KMS-11 (cell line): ENCODE measurements around the gene RALB.

ENCODE experiments used
- H2AFZ ChIP-seq: fragments of 200-600 bp; sonication (generic); 2 replicates; pipeline ENCODE4 v1.6.1; 2016; ENCODE audit warnings: antibody characterized with exemption, mixed run types, low read depth
- H3K27ac ChIP-seq: fragments of 200-600 bp; sonication (generic); 2 replicates; pipeline ENCODE4 v1.6.1; 2016; ENCODE audit warnings: mild to moderate bottlenecking, mixed run types
- H3K27me3 ChIP-seq: fragments of 200-600 bp; sonication (generic); 2 replicates; pipeline ENCODE4 v1.6.1; 2017; ENCODE audit warnings: mild to moderate bottlenecking, low read depth, mixed run types, moderate library complexity; ENCODE audit not compliant: insufficient read depth
- H3K36me3 ChIP-seq: fragments of 200-600 bp; sonication (generic); 2 replicates; pipeline ENCODE4 v1.6.1; 2017; ENCODE audit warnings: mild to moderate bottlenecking, mixed run types; ENCODE audit not compliant: insufficient read depth
- H3K4me1 ChIP-seq: fragments of 200-600 bp; sonication (generic); 2 replicates; pipeline ENCODE4 v1.6.1; 2016; ENCODE audit warnings: mild to moderate bottlenecking, low read depth, mixed run types; ENCODE audit not compliant: poor library complexity, severe bottlenecking
- H3K4me2 ChIP-seq: fragments of 200-600 bp; sonication (generic); 2 replicates; pipeline ENCODE4 v1.7.0; 2016; ENCODE audit warnings: mild to moderate bottlenecking, mixed run types
- H3K4me3 ChIP-seq: fragments of 200-600 bp; sonication (generic); IDR thresholded peaks from 2 replicates; pipeline ENCODE4 v1.6.1; 2017; ENCODE audit warnings: low read depth, low read length, mixed read lengths; ENCODE audit not compliant: insufficient read depth
- H3K79me2 ChIP-seq: fragments of 200-600 bp; sonication (generic); 2 replicates; pipeline ENCODE4 v1.6.1; 2016; ENCODE audit warnings: low read depth, mixed run types; ENCODE audit not compliant: insufficient read depth
- H3K9ac ChIP-seq: fragments of 200-600 bp; sonication (generic); 2 replicates; pipeline ENCODE4 v1.6.1; 2016; ENCODE audit warnings: mild to moderate bottlenecking, mixed run types
- H4K20me1 ChIP-seq: fragments of 200-600 bp; sonication (generic); 2 replicates; pipeline ENCODE4 v1.6.1; 2016; ENCODE audit warnings: mild to moderate bottlenecking, mixed run types; ENCODE audit not compliant: insufficient read depth
- TF ChIP-seq, protein P1 (sequence below): fragments of 200-600 bp; sonication (generic); conservative IDR thresholded peaks from 2 replicates; pipeline ENCODE4 v1.6.1; 2017; ENCODE audit warnings: low read depth, mild to moderate bottlenecking, antibody characterized with exemption, low read length, moderate library complexity, mixed read lengths

RALB gene

DNA sequence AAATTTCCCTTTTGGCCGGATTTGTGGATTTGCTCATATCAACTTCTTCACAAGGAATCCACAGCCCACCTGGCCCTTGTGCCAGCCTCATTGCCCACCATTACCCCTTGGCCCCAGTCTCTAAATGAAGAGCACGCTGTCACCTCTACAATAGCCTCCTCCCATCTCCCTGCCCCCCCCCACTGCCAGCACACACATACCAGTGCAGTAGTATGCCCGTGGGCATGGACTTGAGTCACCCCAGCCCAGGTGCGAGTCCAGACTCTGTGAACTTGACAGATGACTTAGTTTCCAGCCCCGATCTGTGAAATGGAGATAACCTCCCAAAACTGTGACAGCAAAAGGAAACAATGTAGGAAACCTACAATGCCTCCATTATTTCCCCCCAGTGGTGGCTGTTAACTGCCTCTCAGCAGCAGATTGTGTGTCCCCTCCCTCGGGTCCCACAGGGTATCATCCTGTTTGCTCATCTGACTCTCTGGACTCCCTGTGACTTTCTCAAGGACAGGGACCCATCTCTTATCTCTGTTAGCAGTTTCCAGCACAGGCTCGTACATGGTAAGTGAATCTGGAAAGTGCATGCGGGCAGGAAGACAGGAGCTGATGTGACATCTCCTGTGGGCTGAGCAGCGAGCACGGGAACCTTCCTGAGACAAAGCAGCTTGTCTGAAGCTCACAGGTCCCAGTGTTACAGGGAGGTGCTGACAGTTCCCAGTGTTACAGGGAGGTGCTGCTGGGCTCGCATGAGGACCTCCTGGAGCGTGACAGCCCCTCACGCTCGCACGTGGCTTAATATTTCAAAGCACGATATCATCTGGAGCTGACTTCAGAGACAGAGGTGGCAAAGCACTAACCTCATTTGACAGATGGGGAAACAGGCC lies 25.3 kb upstream of the RALB start:
- Histone ChIP-seq H3K79me2 (peaks cover 15% of the 10 kb centered on the region), H3K4me2 (no peak overlapping the region), H3K4me1 (peaks cover 38% of the 10 kb centered on the region), H2AFZ (no peak overlapping the region), H3K36me3 (no peaks in the 10 kb centered on the region), H3K27me3 (no peaks in the 10 kb centered on the region), H3K27ac (no peak overlapping the region), H4K20me1 (no peaks in the 10 kb centered on the region), H3K4me3 (no peak overlapping the region), H3K9ac (no peak overlapping the region)
- TF ChIP-seq, protein P1, sequence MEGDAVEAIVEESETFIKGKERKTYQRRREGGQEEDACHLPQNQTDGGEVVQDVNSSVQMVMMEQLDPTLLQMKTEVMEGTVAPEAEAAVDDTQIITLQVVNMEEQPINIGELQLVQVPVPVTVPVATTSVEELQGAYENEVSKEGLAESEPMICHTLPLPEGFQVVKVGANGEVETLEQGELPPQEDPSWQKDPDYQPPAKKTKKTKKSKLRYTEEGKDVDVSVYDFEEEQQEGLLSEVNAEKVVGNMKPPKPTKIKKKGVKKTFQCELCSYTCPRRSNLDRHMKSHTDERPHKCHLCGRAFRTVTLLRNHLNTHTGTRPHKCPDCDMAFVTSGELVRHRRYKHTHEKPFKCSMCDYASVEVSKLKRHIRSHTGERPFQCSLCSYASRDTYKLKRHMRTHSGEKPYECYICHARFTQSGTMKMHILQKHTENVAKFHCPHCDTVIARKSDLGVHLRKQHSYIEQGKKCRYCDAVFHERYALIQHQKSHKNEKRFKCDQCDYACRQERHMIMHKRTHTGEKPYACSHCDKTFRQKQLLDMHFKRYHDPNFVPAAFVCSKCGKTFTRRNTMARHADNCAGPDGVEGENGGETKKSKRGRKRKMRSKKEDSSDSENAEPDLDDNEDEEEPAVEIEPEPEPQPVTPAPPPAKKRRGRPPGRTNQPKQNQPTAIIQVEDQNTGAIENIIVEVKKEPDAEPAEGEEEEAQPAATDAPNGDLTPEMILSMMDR = no peak

DNA sequence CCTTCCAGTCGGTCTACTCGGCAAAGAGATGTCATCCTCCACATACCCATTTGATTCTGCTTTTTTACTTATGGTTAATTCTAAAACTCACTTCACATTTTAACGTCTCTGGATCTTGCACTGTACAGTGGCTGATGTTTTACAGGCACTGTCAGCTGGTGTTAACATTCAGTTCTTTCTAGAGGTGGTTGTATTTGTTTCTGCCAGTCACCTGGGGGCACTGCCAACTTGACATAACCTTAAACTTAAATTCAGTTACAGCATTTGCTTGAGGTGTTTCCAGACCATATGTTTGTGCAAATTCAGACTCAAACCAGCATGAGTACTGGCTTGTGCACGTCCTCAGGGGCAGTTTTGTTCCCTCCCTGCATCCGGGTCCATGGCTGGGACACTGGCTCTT lies 24.1 kb upstream of the RALB start:
- peaks cover 12% of the 10 kb centered on the region for H3K79me2 ChIP-seq
- no peak overlapping the region for H3K4me2 ChIP-seq
- no peaks in the 10 kb centered on the region for H3K36me3 ChIP-seq
- no peaks in the 10 kb centered on the region for H4K20me1 ChIP-seq
- H3K4me3 ChIP-seq = no peak overlapping the region
- H2AFZ ChIP-seq = no peak overlapping the region
- no peaks in the 10 kb centered on the region for H3K27me3 ChIP-seq
- peaks cover 41% of the 10 kb centered on the region for H3K4me1 ChIP-seq
- H3K9ac ChIP-seq = no peak overlapping the region
- no peak overlapping the region for H3K27ac ChIP-seq
- TF ChIP-seq, protein P1 = no peak

- Histone ChIP-seq H3K79me2 (peaks cover 12% of the 10 kb centered on the region), H3K36me3 (no peaks in the 10 kb centered on the region), H3K4me1 (peaks cover 39% of the 10 kb centered on the region), H4K20me1 (no peaks in the 10 kb centered on the region), H2AFZ (no peak overlapping the region), H3K9ac (no peak overlapping the region), H3K4me3 (no peak overlapping the region), H3K4me2 (no peak overlapping the region), H3K27ac (no peak overlapping the region), H3K27me3 (no peaks in the 10 kb centered on the region)
- TF ChIP-seq, protein P1 = no peak
Observed at GRCh38 chr2:120229341-120229740, 23.3 kb upstream of the RALB start.

DNA sequence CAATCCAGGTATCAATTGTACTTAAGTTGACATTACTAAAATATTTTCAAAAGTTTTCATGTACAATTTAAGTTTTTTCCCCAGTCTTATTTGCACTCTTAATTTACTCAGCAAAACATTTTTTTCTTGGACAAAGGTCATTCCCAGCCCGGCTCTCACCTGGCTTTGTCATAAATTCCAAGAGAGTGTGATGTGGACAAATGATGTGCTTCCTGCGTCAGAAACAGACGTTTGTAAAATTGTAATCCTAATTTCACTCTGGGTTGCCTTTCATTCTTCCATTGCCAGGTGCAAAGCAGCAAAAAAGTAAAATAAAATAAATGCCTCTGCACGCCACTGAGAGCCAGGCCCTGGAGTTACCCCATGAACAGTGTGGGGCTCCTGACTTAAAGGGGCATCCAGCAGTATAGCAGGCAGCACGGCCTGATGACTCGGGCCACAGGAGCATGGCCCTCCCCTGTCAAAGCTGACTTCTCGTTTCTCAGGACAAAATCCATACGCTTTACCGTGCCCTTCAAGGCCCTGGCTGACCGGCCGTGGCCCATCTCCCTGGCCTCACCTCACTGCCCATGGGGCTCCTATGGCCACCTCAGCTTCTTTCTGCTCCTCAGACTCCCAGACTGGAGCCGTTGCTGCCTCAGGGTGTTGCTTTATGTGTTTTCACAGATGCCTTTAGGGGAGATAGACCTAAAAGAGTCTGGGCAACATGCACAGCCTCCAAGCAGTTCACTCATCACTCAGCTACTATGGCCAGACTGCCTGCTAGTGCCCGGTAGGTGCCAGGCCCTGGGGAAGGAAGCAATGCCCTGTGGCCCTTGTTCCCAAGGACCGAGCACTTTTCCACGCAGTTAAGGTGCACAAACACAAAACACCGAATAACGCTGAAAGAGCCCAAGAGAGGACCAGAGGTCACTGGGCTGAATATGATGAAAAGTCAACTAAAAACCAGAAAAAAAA lies 21.9 kb upstream of the RALB start:
- Histone ChIP-seq H3K36me3 (no peaks in the 10 kb centered on the region), H2AFZ (no peak overlapping the region), H4K20me1 (no peaks in the 10 kb centered on the region), H3K4me1 (peaks cover 35% of the 10 kb centered on the region), H3K27ac (peak overlapping the region; percentile 97; the same call in 1 of the 2 replicates), H3K79me2 (peaks cover 12% of the 10 kb centered on the region), H3K4me2 (peak overlapping the region; percentile 68), H3K9ac (peak overlapping the region; percentile 81; the same call in 1 of the 2 replicates), H3K4me3 (no peak overlapping the region), H3K27me3 (no peaks in the 10 kb centered on the region)
- TF ChIP-seq, protein P1 = no peak
